LNCaP clone FGC (cell line): ENCODE measurements around the gene HECTD4.

Experiments
- DNase-seq: peaks from one replicate; pipeline ENCODE4 v3.0.0-alpha.2; 2011; ENCODE audit warnings: low read depth
- H3K4me3 ChIP-seq: 2 replicates; pipeline ENCODE4 v1.5.1; 2011; ENCODE audit warnings: mild to moderate bottlenecking, low read depth, low read length, control low read depth
- CTCF ChIP-seq: IDR thresholded peaks from 2 replicates; pipeline ENCODE4 v1.5.1; 2012; ENCODE audit warnings: mild to moderate bottlenecking; ENCODE audit not compliant: control insufficient read depth, insufficient read depth; ENCODE audit errors: extremely low read depth

The HECTD4 gene

GRCh38 chr12:112367965-112368364, 14.3 kb downstream of the HECTD4 start:
- TF ChIP-seq CTCF = no peak
- H3K4me3 ChIP-seq = no peak overlapping the region
- no peak for DNase-seq

- H3K4me3 ChIP-seq = no peak overlapping the region
- no peak for TF ChIP-seq CTCF
- DNase-seq = no peak
Measured at GRCh38 chr12:112362310-112362709, 19.9 kb downstream of the HECTD4 start.

DNA sequence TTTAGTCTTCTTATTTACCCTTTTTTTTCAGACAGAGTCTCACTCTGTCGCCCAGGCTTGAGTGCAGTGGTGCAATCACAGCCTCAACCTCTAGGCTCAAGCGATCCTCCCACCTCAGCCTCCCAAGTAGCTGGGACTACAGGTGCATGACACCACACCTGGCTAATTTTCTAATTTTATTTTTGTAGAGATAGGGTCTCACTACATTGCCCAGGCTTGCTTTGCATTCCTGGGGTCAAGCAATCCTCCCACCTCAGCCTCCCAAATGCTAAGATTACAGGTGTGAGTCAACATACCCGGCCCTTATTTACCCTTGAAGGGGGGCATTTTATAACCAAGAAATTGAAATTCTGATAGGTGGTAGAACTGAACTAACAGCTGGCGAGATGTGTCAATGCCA, 21.0 kb downstream of the HECTD4 start:
- no peak for TF ChIP-seq CTCF
- no peak overlapping the region for H3K4me3 ChIP-seq
- no peak for DNase-seq

DNA sequence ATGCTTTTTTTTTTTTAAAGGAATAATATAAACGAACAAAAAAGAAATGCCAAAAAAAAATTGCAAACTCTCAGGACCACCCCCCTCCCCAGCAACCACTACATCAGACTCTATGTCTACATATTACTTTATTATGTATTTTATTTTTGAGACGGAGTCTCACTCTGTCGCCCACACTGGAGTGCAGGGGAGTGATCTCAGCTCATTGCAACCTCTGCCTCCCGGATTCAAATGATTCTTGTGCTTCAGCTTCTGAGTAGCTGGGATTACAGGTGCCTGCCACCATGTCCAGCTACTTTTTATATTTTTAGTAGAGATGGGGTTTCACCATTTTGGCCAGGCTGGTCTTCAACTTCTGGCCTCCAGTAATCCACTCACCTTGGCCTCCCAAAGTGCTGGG, 22.9 kb downstream of the HECTD4 start:
- H3K4me3 ChIP-seq = no peak overlapping the region
- DNase-seq = no peak
- no peak for TF ChIP-seq CTCF

- no peak for DNase-seq
- no peak overlapping the region for H3K4me3 ChIP-seq
- TF ChIP-seq CTCF = no peak
Measured at GRCh38 chr12:112357214-112357613, 25.0 kb downstream of the HECTD4 start.

- no peak overlapping the region for H3K4me3 ChIP-seq
- TF ChIP-seq CTCF = no peak
- no peak for DNase-seq
Measured at GRCh38 chr12:112354399-112354798, 27.8 kb downstream of the HECTD4 start.

DNA sequence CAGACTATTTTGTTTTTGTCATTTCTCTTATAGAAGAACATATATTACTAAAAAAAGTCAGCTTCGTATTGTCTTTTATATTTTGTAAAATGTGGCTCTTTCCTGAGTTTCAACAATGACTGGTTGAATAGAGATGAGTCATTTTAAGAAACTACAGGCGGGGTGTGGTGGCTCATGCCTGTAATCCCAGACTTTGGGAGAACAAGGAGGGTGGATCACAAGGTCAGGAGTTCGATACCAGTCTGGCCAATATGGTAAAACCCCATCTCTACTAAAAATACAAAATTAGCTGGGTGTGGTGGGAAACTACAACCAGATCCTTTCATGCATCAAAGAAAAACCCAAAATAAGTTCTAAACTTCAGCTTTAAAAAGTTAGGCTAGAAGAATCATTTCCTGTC, 28.8 kb downstream of the HECTD4 start:
- no peak for TF ChIP-seq CTCF
- no peak overlapping the region for H3K4me3 ChIP-seq
- no peak for DNase-seq
